K562 (cell line): ENCODE results near the gene CSTF1. TPM values are rescaled to one million over a fixed set of nuclear protein-coding genes. Genes with fewer than 3 reads are reported as not detected.

ENCODE experiments used
- ATAC-seq: fragments of 200-7000 bp; cut with Tn5 transposase; 3 replicates; pipeline ENCODE4 v1.9.1; 2020; ENCODE audit warnings: moderate library complexity
- BruUV-seq: library from RNA; stranded (reverse); fragments of 400-500 nt; replicated peaks from 2 replicates; lab custom pipeline; 2021; lab: Mats Ljungman, UMichigan
- CTCF ChIA-PET: fragments of 300-600 bp; formaldehyde crosslinking; extraction: SDS; loops from one replicate; lab custom pipeline; 2021; ENCODE audit warnings: low intra/inter-chr PET ratio; lab: Yijun Ruan, JAX
- POLR2A ChIA-PET: fragments of 300-600, 350-650 bp; sonication (Branson Sonifier 250); formaldehyde crosslinking; extraction: SDS; loops from one replicate; lab custom pipeline; 2021; ENCODE audit warnings: antibody characterized with exemption, inconsistent platforms; lab: Yijun Ruan, JAX
- DNase-seq, 4 experiments: peaks; one replicate each; pipeline versions ENCODE4 v3.0.0 to v3.0.0-alpha.2; 2011 to 2018; ENCODE audit warnings: low spot score in 3 of 4, mixed read lengths in 3 of 4; ENCODE audit errors: extremely low read depth in 1 of 4
- FAIRE-seq: peaks from 2 replicates; lab custom pipeline; 2011; peaks lifted over from hg19 to GRCh38; lab: Jason Lieb, UNC
- H2AFZ ChIP-seq: 2 replicates; pipeline ENCODE4 v1.6.0; 2011; ENCODE audit warnings: low read depth, low read length, control low read depth, inconsistent platforms
- H3K27ac ChIP-seq: fragments of 200-600 bp; 3 replicates; pipeline ENCODE4 v1.8.0; 2011; ENCODE audit warnings: low read depth, mild to moderate bottlenecking, control low read depth, inconsistent platforms, low read length, moderate library complexity, mixed read lengths; ENCODE audit errors: extremely low read depth
- H3K27me3 ChIP-seq, 2 experiments: fragments of 300-600 bp in 1 of 2; 2 replicates in 1 of 2; 3 replicates in 1 of 2; pipeline versions ENCODE4 v1.6.0 to v1.8.0; 2011; ENCODE audit warnings: inconsistent platforms in 2 of 2, low read length in 2 of 2, mild to moderate bottlenecking in 1 of 2, mixed read lengths in 1 of 2, moderate library complexity in 1 of 2; ENCODE audit not compliant: control insufficient read depth in 2 of 2, insufficient read depth in 2 of 2
- H3K36me3 ChIP-seq: fragments of 300-600 bp; 3 replicates; pipeline ENCODE4 v1.8.0; 2011; ENCODE audit warnings: mild to moderate bottlenecking, low read length, inconsistent platforms; ENCODE audit not compliant: control insufficient read depth, insufficient read depth
- H3K4me1 ChIP-seq, 2 experiments: fragments of 200-600 bp in 1 of 2; replicated peaks in 1 of 2; 2 replicates in 1 of 2; 3 replicates in 1 of 2; pipeline versions ENCODE4 v1.5.1 to v1.8.0; 2011; ENCODE audit warnings: inconsistent platforms in 2 of 2, low read length in 2 of 2, mild to moderate bottlenecking in 1 of 2, mixed read lengths in 1 of 2, moderate library complexity in 1 of 2; ENCODE audit not compliant: control insufficient read depth in 2 of 2, insufficient read depth in 2 of 2
- H3K4me2 ChIP-seq: 2 replicates; pipeline ENCODE4 v1.6.1; 2011; ENCODE audit warnings: low read length, control low read depth, inconsistent platforms, mixed read lengths; ENCODE audit not compliant: insufficient read depth
- H3K4me3 ChIP-seq: fragments of 200-600 bp; sonication (generic), shearing (Covaris generic); 2 replicates; pipeline ENCODE4 v1.5.1; 2016; ENCODE audit warnings: control low read depth, inconsistent platforms
- H3K79me2 ChIP-seq: fragments of 200-600 bp; 3 replicates; pipeline ENCODE4 v1.8.0; 2011; ENCODE audit warnings: low read length, inconsistent platforms; ENCODE audit not compliant: control insufficient read depth, insufficient read depth
- H3K9ac ChIP-seq, 2 experiments: 2 replicates each; pipeline versions ENCODE4 v1.6.0 to v1.6.1; 2011; ENCODE audit warnings: low read depth in 2 of 2, low read length in 2 of 2, control low read depth in 1 of 2, inconsistent platforms in 1 of 2, mild to moderate bottlenecking in 1 of 2, mixed read lengths in 1 of 2; ENCODE audit not compliant: insufficient read depth in 1 of 2
- H3K9me1 ChIP-seq: one replicate; pipeline ENCODE4 v1.6.0; 2011; ENCODE audit warnings: inconsistent platforms, mild to moderate bottlenecking, low read length, moderate library complexity; ENCODE audit not compliant: control insufficient read depth, insufficient read depth
- H3K9me3 ChIP-seq: replicated peaks from 2 replicates; pipeline ENCODE4 v1.5.1; 2011; ENCODE audit warnings: low read depth, low read length, inconsistent platforms; ENCODE audit not compliant: control insufficient read depth, insufficient read depth
- H4K20me1 ChIP-seq: replicated peaks from 2 replicates; pipeline ENCODE4 v1.6.1; 2011; ENCODE audit warnings: low read length, inconsistent platforms, mixed read lengths; ENCODE audit not compliant: control insufficient read depth, insufficient read depth
- CEBPG ChIP-seq, 3 experiments: fragments of 200-800 bp in 1 of 3; sonication (Bioruptor generic) in 1 of 3; sonication (generic) in 1 of 3; formaldehyde crosslinking in 1 of 3; IDR thresholded peaks in 2 of 3; conservative IDR thresholded peaks in 1 of 3; 2 replicates each; pipeline versions ENCODE4 v1.6.1 to v1.8.0; 2016 to 2022; ENCODE audit warnings: missing compliant biosample characterization in 2 of 3, missing genetic modification characterization in 2 of 3, mild to moderate bottlenecking in 1 of 3, missing genetic modification reagents in 1 of 3
- GABPA ChIP-seq: fragments of 200-800 bp; sonication (Bioruptor generic); conservative IDR thresholded peaks from 2 replicates; pipeline ENCODE4 v1.6.1; 2016; ENCODE audit warnings: low read depth, missing genetic modification characterization, missing compliant biosample characterization
- NR2C2 ChIP-seq, 2 experiments: fragments of 200-800 bp in 1 of 2; sonication (Bioruptor generic) in 1 of 2; sonication (generic) in 1 of 2; formaldehyde crosslinking in 1 of 2; IDR thresholded peaks; 2 replicates each; pipeline versions ENCODE4 v1.6.1 to v1.8.0; 2016 to 2022; ENCODE audit warnings: mild to moderate bottlenecking in 1 of 2, missing compliant biosample characterization in 1 of 2, missing genetic modification characterization in 1 of 2, missing genetic modification reagents in 1 of 2
- TBP ChIP-seq: optimal IDR thresholded peaks from 2 replicates; pipeline ENCODE3; 2011; ENCODE audit warnings: low read depth, low read length, improper control_type of control experiment
- WGBS: fragments of 100-300 bp; shearing (Covaris generic); methylation state at CpG from one replicate; pipeline ENCODE4 v1.1.6; 2016; ENCODE audit warnings: low coverage, mixed read lengths; ENCODE audit not compliant: insufficient coverage; ENCODE audit errors: missing lambda C conversion rate; 5-methylcytosine and 5-hydroxymethylcytosine counted together
- in situ Hi-C: fragments of 300-500 bp; cut with MboI; formaldehyde crosslinking; loops from 4 replicates; pipeline ENCODE4 v1.15.0; 2018; ENCODE audit warnings: inconsistent platforms, mixed read lengths
- intact Hi-C: fragments of 100-400 bp; cut with micrococcal nuclease; formaldehyde crosslinking; loops from 2 replicates; pipeline ENCODE4 v1.14.2; 2022
- polyA plus RNA-seq, 8 experiments: library from polyadenylated mRNA; depleted of rRNA in 4 of 8; stranded (reverse) in 5 of 8; unstranded in 3 of 8; fragments of >200 nt; fragmentation: Nextera tagmentation in 2 of 8; fragmentation: Illumina TruSeq in 1 of 8; extraction: Ambion mirVana in 2 of 8; extraction: Trizol in 1 of 8; gene quantifications; 2 replicates each; pipeline versions ENCODE4 v1.2.1 to v1.2.3, GENCODE V29; 2011 to 2014; ENCODE audit warnings: inconsistent platforms in 1 of 8, missing spikeins in 1 of 8
- total RNA-seq, 7 experiments: library from RNA; depleted of rRNA in 6 of 7; stranded (reverse); fragments of >200 nt in 6 of 7; fragmentation: Illumina TruSeq in 2 of 7; extraction: Trizol in 2 of 7; gene quantifications; 2 replicates each; pipeline versions ENCODE4 v1.2.1 to v1.2.3, GENCODE V29; 2011 to 2021; ENCODE audit warnings: low replicate concordance in 1 of 7
- TF ChIP-seq, protein P1 (sequence below): fragments of 200-800 bp; sonication (Bioruptor generic); IDR thresholded peaks from 2 replicates; pipeline ENCODE4 v1.6.1; 2017; ENCODE audit warnings: missing genetic modification characterization, missing compliant biosample characterization
- TF ChIP-seq, protein P2 (sequence below): fragments of 450-650 bp; IDR thresholded peaks from 2 replicates; pipeline ENCODE4 v1.6.1; 2017; ENCODE audit warnings: antibody characterized with exemption, mild to moderate bottlenecking

Gene CSTF1
- total and polyA plus RNA-seq, 9 of the 15 experiments (the other 6 are each of a cell fraction or from before 2014, with no cell fraction given) = 30.8 to 110 (median 53.4) TPM

DNA sequence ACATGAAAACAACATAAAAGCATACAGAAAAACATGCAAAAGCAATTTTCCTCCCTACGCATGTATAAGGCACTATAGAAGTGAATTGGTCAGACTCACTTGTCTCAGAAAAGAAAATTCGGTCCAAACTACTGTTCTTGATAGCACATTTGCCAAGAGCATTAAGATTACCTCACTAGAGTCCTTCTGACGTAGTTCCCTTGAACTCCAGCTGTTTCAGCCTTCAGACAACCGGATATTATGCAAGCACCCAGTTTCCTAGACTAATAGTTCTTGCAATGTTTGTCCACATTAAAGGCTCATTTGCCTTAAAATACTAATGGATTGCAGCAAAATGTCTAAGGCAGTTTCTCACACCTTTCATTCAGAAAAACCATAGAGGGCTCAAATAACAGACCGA, 17.1 kb downstream of the CSTF1 start:
- FAIRE-seq (no peak), ATAC-seq (no peak), DNase-seq (no peak)
- in situ Hi-C loops = no loop called here
- Histone ChIP-seq H3K27ac (peak overlapping the region; percentile 50; the same call in 2 of the 3 replicates), H3K27me3 (no peaks in the 10 kb centered on the region), H3K9ac (no peak overlapping the region), H2AFZ (no peak overlapping the region), H3K36me3 (peaks cover 50% of the 10 kb centered on the region), H3K4me2 (no peak overlapping the region), H3K79me2 (peaks cover 64% of the 10 kb centered on the region), H3K9me3 (no peaks in the 10 kb centered on the region), H3K9me1 (no peaks in the 10 kb centered on the region)
- 53% methylated on average over 5 of the region's 5 CpGs for WGBS
- CTCF ChIA-PET = no interaction called here
- BruUV-seq = no TSS peak
- TF ChIP-seq CEBPG (CRISPR knock-in tag; IDR thresholded peaks at IDR 0.05) (0 out of 2 replicates have a peak, but pooled peaks have one; percentile 31), CEBPG (tag; conservative IDR thresholded peaks at IDR 0.05 in 1 of 2, IDR thresholded peaks at IDR 0.05 in 1 of 2) (peak; percentile 18 to 76; a peak in 2 of 4 replicates), TBP (no peak), NR2C2 (CRISPR knock-in tag; IDR thresholded peaks at IDR 0.05) (no peak), NR2C2 (tag; IDR thresholded peaks at IDR 0.05) (no peak), GABPA (tag) (peak; percentile 75)
- TF ChIP-seq, protein P1, sequence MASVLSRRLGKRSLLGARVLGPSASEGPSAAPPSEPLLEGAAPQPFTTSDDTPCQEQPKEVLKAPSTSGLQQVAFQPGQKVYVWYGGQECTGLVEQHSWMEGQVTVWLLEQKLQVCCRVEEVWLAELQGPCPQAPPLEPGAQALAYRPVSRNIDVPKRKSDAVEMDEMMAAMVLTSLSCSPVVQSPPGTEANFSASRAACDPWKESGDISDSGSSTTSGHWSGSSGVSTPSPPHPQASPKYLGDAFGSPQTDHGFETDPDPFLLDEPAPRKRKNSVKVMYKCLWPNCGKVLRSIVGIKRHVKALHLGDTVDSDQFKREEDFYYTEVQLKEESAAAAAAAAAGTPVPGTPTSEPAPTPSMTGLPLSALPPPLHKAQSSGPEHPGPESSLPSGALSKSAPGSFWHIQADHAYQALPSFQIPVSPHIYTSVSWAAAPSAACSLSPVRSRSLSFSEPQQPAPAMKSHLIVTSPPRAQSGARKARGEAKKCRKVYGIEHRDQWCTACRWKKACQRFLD (CRISPR knock-in tag) = no peak
- TF ChIP-seq, protein P2, sequence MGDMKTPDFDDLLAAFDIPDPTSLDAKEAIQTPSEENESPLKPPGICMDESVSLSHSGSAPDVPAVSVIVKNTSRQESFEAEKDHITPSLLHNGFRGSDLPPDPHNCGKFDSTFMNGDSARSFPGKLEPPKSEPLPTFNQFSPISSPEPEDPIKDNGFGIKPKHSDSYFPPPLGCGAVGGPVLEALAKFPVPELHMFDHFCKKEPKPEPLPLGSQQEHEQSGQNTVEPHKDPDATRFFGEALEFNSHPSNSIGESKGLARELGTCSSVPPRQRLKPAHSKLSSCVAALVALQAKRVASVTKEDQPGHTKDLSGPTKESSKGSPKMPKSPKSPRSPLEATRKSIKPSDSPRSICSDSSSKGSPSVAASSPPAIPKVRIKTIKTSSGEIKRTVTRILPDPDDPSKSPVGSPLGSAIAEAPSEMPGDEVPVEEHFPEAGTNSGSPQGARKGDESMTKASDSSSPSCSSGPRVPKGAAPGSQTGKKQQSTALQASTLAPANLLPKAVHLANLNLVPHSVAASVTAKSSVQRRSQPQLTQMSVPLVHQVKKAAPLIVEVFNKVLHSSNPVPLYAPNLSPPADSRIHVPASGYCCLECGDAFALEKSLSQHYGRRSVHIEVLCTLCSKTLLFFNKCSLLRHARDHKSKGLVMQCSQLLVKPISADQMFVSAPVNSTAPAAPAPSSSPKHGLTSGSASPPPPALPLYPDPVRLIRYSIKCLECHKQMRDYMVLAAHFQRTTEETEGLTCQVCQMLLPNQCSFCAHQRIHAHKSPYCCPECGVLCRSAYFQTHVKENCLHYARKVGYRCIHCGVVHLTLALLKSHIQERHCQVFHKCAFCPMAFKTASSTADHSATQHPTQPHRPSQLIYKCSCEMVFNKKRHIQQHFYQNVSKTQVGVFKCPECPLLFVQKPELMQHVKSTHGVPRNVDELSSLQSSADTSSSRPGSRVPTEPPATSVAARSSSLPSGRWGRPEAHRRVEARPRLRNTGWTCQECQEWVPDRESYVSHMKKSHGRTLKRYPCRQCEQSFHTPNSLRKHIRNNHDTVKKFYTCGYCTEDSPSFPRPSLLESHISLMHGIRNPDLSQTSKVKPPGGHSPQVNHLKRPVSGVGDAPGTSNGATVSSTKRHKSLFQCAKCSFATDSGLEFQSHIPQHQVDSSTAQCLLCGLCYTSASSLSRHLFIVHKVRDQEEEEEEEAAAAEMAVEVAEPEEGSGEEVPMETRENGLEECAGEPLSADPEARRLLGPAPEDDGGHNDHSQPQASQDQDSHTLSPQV = 0 out of 2 replicates have a peak, but pooled peaks have one; percentile 28
- TF ChIP-seq, all 486 proteins: peak for 3
- intact Hi-C loops = no loop called here
- no peaks in the 10 kb centered on the region for H4K20me1 ChIP-seq
- peaks cover 9 to 35% of the 10 kb centered on the region in 2 experiments for H3K4me1 ChIP-seq
- H3K4me3 ChIP-seq = no peak overlapping the region
- POLR2A ChIA-PET = interaction anchor here (0.8 to 2.0 kb wide), 5 partner anchors 8 to 48 kb away, joined by 3 to 6 read pairs (median 4); partner anchors contain the start of genes AURKA and CSTF1
